Cerebellar nuclear complex (tissue), 1 donor: ENCODE measurements around the gene TXNL4B.
"Not testable (repeated sequence)": the region's sequence is repeated elsewhere in the genome, so short reads cannot be mapped to it uniquely, and the experiment has no call there.

Source experiments
- DNase-seq, 2 experiments: peaks; one replicate each; lab custom pipeline; 2025; lab: John Stamatoyannopoulos, UW

The TXNL4B gene

DNA sequence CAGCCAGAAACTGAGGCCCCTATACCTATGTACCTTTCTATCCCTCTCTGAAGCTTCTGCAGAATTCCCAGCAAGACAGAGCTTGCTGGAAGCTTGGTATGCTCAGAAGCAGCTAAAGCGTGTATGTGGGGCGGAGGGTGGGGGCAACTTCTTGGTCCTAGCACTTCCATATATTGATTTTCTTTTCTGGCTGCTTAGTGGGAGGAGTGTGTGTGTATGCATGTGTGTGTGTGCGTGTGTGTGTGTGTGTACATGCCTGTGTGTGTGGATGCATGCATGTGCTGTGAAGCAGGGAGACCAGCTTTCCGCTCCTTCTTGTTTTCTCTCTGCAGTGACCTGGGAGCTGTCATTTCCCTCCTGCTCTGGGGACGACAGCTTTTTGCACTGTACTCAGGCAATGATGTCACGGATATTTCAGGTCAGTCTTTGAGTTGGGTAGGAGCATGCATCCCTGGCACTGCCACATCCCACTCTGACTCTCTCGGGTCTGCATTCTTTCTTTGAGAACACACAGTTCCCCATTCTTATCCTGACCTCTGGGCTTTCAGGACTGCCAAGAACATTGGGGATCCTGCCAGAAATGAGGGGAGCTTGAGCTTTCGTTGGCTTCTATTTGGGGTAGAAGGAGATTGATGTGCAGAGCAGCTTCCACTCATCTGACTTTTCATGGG, 19.7 kb downstream of the TXNL4B start:
- no peak for DNase-seq

GRCh38 chr16:72072514-72073342, 20.7 kb downstream of the TXNL4B start:
- no peak for DNase-seq

DNA sequence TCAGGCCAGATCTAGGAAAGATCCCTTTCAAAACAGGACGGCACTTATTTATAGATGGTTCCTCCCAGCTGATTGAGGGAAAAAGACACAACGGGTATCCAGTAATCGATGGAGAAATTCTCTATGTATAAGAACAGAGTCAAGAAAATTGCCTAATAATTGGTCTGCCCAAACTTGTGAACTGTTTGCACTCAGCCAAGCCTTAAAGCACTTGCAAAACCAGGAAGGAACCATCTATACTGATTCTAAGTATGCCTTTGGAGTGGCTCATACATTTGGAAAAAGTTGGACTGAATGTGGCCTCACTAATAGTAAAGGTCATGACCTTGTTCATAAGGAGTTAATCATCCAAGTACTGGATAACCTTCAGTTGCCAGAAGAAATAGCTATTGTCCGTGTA, 24.5 kb downstream of the TXNL4B start:
- DNase-seq: no peak

- no peak for DNase-seq
These were observed 26.7 kb downstream of the TXNL4B start for GRCh38 chr16:72066747-72067146.

- DNase-seq: no peak
These were observed 29.0 kb downstream of the TXNL4B start for GRCh38 chr16:72064361-72064894.

DNA sequence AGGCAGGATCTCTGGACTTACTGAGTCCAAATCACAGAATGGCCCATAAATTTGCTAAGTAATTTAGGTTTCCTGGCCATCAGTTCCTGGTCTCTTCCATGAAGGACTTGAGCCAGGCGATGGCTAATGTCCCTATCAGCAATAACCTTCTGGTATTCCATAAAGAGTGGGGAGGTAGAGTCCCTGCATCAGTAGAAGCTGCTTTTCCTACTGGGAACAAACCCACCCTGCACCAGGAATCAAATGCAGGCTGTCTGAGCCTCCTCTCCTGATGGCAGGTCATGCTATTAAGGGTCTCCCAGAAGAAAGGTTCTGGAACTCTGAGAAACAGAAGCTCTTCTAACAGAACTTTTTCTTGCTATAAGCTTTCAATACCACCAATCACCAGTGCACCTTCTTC, 31.9 kb downstream of the TXNL4B start:
- no peak for DNase-seq

DNA sequence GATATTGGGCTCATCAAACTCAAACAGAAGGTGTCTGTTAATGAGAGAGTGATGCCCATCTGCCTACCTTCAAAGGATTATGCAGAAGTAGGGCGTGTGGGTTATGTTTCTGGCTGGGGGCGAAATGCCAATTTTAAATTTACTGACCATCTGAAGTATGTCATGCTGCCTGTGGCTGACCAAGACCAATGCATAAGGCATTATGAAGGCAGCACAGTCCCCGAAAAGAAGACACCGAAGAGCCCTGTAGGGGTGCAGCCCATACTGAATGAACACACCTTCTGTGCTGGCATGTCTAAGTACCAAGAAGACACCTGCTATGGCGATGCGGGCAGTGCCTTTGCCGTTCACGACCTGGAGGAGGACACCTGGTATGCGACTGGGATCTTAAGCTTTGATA, 33.0 kb downstream of the TXNL4B start:
- no peak for DNase-seq

DNA sequence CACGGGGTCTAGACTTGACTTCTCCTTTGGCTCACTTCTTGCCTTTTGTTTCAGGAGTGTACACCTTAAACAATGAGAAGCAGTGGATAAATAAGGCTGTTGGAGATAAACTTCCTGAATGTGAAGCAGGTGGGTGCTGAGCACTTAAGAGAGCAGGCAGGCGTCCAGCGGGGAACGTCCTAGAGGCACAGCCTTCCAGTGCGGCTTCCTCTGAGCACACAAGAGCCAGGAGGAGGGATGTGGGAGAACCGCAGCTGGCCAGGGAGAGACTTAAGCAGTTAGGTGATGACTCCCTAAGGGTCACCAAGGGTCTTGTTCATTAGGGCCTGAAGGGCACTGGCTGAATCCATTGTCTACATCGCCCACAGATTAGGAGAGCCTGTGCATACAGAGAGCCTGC, 34.4 kb downstream of the TXNL4B start:
- DNase-seq: not testable (repeated sequence)

DNA sequence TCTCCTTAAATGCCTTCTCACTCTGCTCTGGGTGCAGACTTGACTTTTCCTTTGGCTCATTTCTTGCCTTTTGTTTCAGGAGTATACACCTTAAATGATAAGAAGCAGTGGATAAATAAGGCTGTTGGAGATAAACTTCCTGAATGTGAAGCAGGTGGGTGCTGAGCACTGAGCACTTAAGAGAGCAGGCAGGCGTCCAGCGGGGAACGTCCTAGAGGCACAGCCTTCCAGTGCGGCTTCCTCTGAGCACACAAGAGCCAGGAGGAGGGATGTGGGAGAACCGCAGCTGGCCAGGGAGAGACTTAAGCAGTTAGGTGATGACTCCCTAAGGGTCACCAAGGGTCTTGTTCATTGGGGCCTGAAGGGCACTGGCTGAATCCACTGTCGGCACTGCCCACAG, 36.1 kb downstream of the TXNL4B start:
- not testable (repeated sequence) for DNase-seq

GRCh38 chr16:72055911-72056310, 37.5 kb downstream of the TXNL4B start:
- no peak for DNase-seq

- not testable (repeated sequence) for DNase-seq
These were observed 39.1 kb downstream of the TXNL4B start, which contains the start of gene HP for GRCh38 chr16:72054254-72054847. TSS of gene HP (plus strand) at chr16:72054505. CDS start at chr16:72054653, 148 bp downstream.

GRCh38 chr16:72051818-72052217, 41.6 kb downstream of the TXNL4B start:
- DNase-seq: no peak

DNA sequence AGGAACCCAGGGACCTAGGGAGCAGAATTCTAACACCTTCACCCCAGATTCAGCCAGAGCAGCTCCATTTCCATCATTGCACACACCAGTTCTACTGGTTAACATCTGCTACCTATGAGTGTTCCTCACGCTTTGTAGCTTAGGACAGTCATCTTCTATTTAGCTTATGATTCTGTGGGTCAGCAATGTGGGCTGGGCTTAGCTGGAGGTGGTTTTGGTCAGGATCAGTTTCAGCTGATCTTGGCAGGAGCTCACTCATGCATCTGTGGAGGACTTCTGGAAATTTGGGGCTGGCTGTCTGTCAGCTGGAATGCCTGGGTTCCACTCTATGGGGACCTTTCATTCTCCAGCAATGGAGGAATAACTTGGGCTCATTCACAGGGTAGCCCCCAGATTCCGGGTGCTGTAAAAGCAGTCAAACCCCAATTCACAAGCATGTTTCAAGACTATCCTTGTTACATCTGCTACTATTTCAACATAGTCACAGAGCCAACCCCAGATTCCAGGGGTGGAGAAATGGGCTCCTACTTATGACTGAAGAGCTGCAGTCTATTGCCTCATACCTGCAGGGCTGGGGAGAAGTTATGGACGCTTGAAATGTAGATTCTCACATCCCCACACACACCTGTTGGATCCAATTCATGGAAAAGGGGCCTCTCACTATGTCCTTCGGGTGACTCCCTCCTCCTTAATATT, 42.5 kb downstream of the TXNL4B start:
- no peak for DNase-seq

GRCh38 chr16:72049110-72049509, 44.3 kb downstream of the TXNL4B start:
- no peak for DNase-seq

DNA sequence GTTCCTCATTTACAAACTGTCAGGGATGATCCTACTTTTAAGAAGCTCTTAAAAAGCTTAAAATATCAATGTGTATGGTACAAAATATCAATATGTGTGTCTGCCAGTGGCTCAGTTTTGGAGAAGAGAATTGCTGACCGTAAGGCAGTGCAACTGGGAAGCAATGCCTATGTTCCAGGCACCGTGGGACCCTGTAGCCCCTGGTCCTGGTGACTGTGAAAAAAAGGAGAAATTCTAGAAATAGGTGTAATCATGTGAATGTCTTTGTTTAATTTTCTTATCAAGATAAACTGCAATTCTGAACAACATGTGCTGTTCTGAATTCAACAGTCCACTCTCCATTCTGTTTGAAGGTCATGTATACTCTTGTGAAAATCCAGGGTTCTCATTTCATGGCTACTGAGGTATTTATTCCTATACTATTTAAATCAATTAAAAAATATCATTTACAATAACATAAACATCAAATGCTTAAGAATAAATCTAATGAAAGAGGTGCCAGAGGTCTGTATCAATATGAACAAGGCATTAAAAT, 48.5 kb downstream of the TXNL4B start:
- no peak for DNase-seq

DNA sequence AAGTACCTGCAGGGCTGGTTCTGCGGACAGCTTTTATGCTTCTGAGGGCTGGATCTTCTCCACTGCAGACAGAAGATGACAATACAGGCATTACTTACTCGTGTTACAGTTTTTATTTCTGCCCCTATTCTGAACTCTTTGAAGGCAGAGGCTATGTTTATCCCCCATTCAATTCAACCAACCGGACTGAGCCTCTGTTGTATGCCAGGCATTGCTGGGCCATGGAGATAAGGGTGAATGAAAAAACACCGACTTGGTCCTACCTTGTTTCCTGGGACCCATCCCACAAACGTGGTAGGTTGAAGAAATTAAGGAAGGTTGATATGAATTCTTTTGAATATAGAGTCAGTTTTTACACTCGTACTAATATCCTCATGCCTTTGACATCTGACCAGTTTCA, 49.1 kb downstream of the TXNL4B start:
- no peak for DNase-seq

GRCh38 chr16:72043539-72043938, 49.9 kb downstream of the TXNL4B start:
- no peak for DNase-seq

GRCh38 chr16:72043058-72043457, 50.4 kb downstream of the TXNL4B start:
- DNase-seq: no peak

GRCh38 chr16:72042157-72042660, 51.2 kb downstream of the TXNL4B start:
- DNase-seq: no peak

DNA sequence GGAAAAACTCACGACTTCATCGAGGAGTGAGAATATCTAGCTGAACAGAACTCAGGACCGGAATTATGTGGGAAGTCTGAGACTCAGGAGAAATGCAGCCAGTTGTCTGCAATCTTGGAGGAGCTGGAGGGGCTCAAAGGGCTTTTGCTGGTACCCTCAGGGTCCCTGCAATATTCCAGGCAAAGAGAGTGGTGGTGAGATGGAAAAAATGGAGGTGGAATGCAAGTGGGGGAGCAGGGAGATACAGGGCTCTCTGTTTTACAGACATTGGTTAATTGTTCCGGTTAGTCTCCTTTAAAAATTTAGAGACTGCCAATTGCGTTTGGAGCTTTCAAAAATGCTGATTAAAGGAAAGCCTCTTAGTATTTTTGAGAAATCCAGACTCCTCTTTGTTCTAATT, 57.3 kb downstream of the TXNL4B start:
- no peak for DNase-seq
